NCI-H2081 treated with DMSO at 0.1 percent for 48 hours (cell line): ENCODE data around the gene ARHGAP11A.
"Not testable (repeated sequence)": the region's sequence is repeated elsewhere in the genome, so short reads cannot be mapped to it uniquely, and the experiment has no call there.

Experiments
- DNase-seq: peaks from one replicate; lab custom pipeline; 2025; lab: John Stamatoyannopoulos, UW

ARHGAP11A gene

GRCh38 chr15:32615051-32615870 lies at the start of gene ARHGAP11A:
ARHGAP11A (plus strand) TSS chr15:32615504; CDS start chr15:32616212, 708 bp downstream.
- DNase-seq, result not testable (repeated sequence)

- not testable (repeated sequence) for DNase-seq
These were observed 46.3 kb upstream of the ARHGAP11A start for GRCh38 chr15:32568988-32569387.

GRCh38 chr15:32578482-32578881 lies 36.8 kb upstream of the ARHGAP11A start:
- DNase-seq, result not testable (repeated sequence)

- DNase-seq, result not testable (repeated sequence)
These were observed 29.5 kb upstream of the ARHGAP11A start for GRCh38 chr15:32585844-32586243.

- DNase-seq, result not testable (repeated sequence)
These were observed 22.2 kb upstream of the ARHGAP11A start, which contains the start of gene GOLGA8N for GRCh38 chr15:32593151-32593550. GOLGA8N (plus strand) TSS chr15:32593456.

- DNase-seq, result not testable (repeated sequence)
These were observed 5.8 kb upstream of the ARHGAP11A start for GRCh38 chr15:32609518-32609917.

- DNase-seq, result not testable (repeated sequence)
These were observed 4.6 kb upstream of the ARHGAP11A start for GRCh38 chr15:32610719-32611118.

GRCh38 chr15:32614712-32615050 lies 623 bp upstream of the ARHGAP11A start:
- DNase-seq, result not testable (repeated sequence)

- not testable (repeated sequence) for DNase-seq
These were observed 645 bp downstream of the ARHGAP11A start for GRCh38 chr15:32615871-32616426.

- no peak for DNase-seq
These were observed 21.1 kb downstream of the ARHGAP11A start for GRCh38 chr15:32636410-32636809.

GRCh38 chr15:32636908-32637567 lies 21.7 kb downstream of the ARHGAP11A start:
- no peak for DNase-seq

- DNase-seq, result no peak
These were observed 22.4 kb downstream of the ARHGAP11A start for GRCh38 chr15:32637704-32638103.

GRCh38 chr15:32641517-32642059 lies 26.3 kb downstream of the ARHGAP11A start, which contains the start of gene SCG5:
SCG5 (plus strand) TSS chr15:32641710; CDS start chr15:32643593, 1,883 bp downstream.
- DNase-seq, result peak; percentile 61

GRCh38 chr15:32642667-32643435 lies 27.5 kb downstream of the ARHGAP11A start:
- no peak for DNase-seq

GRCh38 chr15:32643907-32644445 lies 28.7 kb downstream of the ARHGAP11A start:
- no peak for DNase-seq

GRCh38 chr15:32646291-32646690 lies 31.0 kb downstream of the ARHGAP11A start:
- no peak for DNase-seq

GRCh38 chr15:32649342-32649741 lies 34.0 kb downstream of the ARHGAP11A start:
- DNase-seq, result no peak

- DNase-seq, result no peak
These were observed 36.0 kb downstream of the ARHGAP11A start for GRCh38 chr15:32651229-32651837.

- DNase-seq, result no peak
These were observed 36.9 kb downstream of the ARHGAP11A start for GRCh38 chr15:32652178-32652577.

- DNase-seq, result no peak
These were observed 40.8 kb downstream of the ARHGAP11A start for GRCh38 chr15:32656091-32656490.

- DNase-seq, result no peak
These were observed 41.2 kb downstream of the ARHGAP11A start for GRCh38 chr15:32656496-32656895.
